ENCODE data around the gene PCDHGA9. TPM values are rescaled to one million over a fixed set of nuclear protein-coding genes. Genes with fewer than 3 reads are reported as not detected.
A peak's percentile ranks its signal among the peaks of the same experiment; 100 is the strongest.
"Not testable (repeated sequence)": the region's sequence is repeated elsewhere in the genome, so short reads cannot be mapped to it uniquely, and the experiment has no call there.

Gene PCDHGA9
- total RNA-seq, 3 donors from 2014 or later: 7.8 to 16.7 (median 13.8) TPM

DNA sequence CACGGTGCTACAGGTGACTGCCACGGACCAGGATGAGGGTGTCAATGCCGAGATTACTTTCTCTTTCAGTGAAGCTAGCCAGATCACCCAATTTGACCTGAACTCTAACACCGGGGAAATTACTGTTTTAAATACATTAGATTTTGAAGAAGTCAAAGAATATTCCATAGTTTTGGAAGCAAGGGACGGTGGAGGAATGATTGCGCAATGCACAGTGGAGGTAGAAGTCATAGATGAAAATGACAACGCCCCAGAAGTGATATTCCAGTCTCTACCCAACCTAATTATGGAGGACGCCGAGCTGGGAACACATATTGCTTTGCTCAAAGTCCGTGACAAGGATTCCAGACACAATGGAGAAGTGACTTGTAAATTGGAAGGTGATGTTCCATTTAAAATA is 13.9 kb upstream of the PCDHGA9 start:
- no peak for DNase-seq (ENCODE audit: low spot score in 2 of 2)
- Histone ChIP-seq H3K27me3 (no peaks in the 10 kb centered on the region), H3K27ac (no peak overlapping the region), H3K9me3 (peaks cover 80 to 95% of the 10 kb centered on the region in 2 donors), H3K4me3 (peak overlapping the region in 1 of 3 donors; percentile 20), H3K36me3 (no peaks in the 10 kb centered on the region), H3K4me1 (no peaks in the 10 kb centered on the region)
- intact Hi-C loops (cut with DNase I; ENCODE audit: low total_unique reads): no loop called here
- TF ChIP-seq, protein P1, sequence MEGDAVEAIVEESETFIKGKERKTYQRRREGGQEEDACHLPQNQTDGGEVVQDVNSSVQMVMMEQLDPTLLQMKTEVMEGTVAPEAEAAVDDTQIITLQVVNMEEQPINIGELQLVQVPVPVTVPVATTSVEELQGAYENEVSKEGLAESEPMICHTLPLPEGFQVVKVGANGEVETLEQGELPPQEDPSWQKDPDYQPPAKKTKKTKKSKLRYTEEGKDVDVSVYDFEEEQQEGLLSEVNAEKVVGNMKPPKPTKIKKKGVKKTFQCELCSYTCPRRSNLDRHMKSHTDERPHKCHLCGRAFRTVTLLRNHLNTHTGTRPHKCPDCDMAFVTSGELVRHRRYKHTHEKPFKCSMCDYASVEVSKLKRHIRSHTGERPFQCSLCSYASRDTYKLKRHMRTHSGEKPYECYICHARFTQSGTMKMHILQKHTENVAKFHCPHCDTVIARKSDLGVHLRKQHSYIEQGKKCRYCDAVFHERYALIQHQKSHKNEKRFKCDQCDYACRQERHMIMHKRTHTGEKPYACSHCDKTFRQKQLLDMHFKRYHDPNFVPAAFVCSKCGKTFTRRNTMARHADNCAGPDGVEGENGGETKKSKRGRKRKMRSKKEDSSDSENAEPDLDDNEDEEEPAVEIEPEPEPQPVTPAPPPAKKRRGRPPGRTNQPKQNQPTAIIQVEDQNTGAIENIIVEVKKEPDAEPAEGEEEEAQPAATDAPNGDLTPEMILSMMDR (IDR thresholded peaks at IDR 0.05): no peak
- no peak for TF ChIP-seq POLR2AphosphoS5 (IDR thresholded peaks at IDR 0.05)
- TF ChIP-seq POLR2A (IDR thresholded peaks at IDR 0.05): no peak

- H3K27me3 ChIP-seq: no peaks in the 10 kb centered on the region
- TF ChIP-seq, protein P1 (IDR thresholded peaks at IDR 0.05): no peak
- TF ChIP-seq POLR2AphosphoS5 (IDR thresholded peaks at IDR 0.05): no peak
- no peak for TF ChIP-seq POLR2A (IDR thresholded peaks at IDR 0.05)
- H3K36me3 ChIP-seq: no peaks in the 10 kb centered on the region
- no peaks in the 10 kb centered on the region for H3K4me1 ChIP-seq
- H3K27ac ChIP-seq: no peak overlapping the region
- intact Hi-C loops (cut with DNase I; ENCODE audit: low total_unique reads): no loop called here
- peaks cover 80 to 95% of the 10 kb centered on the region in 2 donors for H3K9me3 ChIP-seq
- no peak for DNase-seq (ENCODE audit: low spot score in 2 of 2)
- H3K4me3 ChIP-seq: peak overlapping the region in 1 of 3 donors; percentile 20
Measured at GRCh38 chr5:141389153-141390042, 13.2 kb upstream of the PCDHGA9 start.

- Histone ChIP-seq H3K4me1 (no peaks in the 10 kb centered on the region), H3K4me3 (no peak within 1 kb of the TSS), H3K36me3 (no peaks in the 10 kb centered on the region), H3K27ac (no peak within 1 kb of the TSS), H3K27me3 (no peaks in the 10 kb centered on the region), H3K9me3 (peaks cover 80 to 96% of the 10 kb centered on the region in 2 donors)
- intact Hi-C loops (cut with DNase I; ENCODE audit: low total_unique reads): no loop called here
- TF ChIP-seq, protein P1 (IDR thresholded peaks at IDR 0.05): no peak
- no peak for TF ChIP-seq POLR2A (IDR thresholded peaks at IDR 0.05)
- TF ChIP-seq POLR2AphosphoS5 (IDR thresholded peaks at IDR 0.05): no peak
- no peak for DNase-seq (ENCODE audit: low spot score in 2 of 2)
Measured at GRCh38 chr5:141392429-141393198, 10.0 kb upstream of the PCDHGA9 start, which contains the start of gene PCDHGA8. Gene PCDHGA8 (plus strand): TSS chr5:141392633. CDS start chr5:141392814, 181 bp downstream.

GRCh38 chr5:141393267-141393666 is 9.3 kb upstream of the PCDHGA9 start:
- DNase-seq (ENCODE audit: low spot score in 2 of 2): no peak
- TF ChIP-seq, protein P1 (IDR thresholded peaks at IDR 0.05): no peak
- TF ChIP-seq POLR2A (IDR thresholded peaks at IDR 0.05) (no peak), POLR2AphosphoS5 (IDR thresholded peaks at IDR 0.05) (no peak)
- Histone ChIP-seq H3K4me3 (no peak overlapping the region), H3K27ac (no peak overlapping the region), H3K27me3 (no peaks in the 10 kb centered on the region), H3K36me3 (no peaks in the 10 kb centered on the region), H3K9me3 (peaks cover 81 to 96% of the 10 kb centered on the region in 2 donors), H3K4me1 (no peaks in the 10 kb centered on the region)
- intact Hi-C loops (cut with DNase I; ENCODE audit: low total_unique reads): no loop called here

- H3K4me1 ChIP-seq; H3K36me3 ChIP-seq; H3K27ac ChIP-seq; H3K27me3 ChIP-seq; intact Hi-C loops (cut with DNase I; ENCODE audit: low total_unique reads); DNase-seq (ENCODE audit: low spot score in 2 of 2): not testable (repeated sequence)
- H3K4me3 ChIP-seq: peak overlapping the region in 1 of 3 donors; percentile 30
- peaks cover 81 to 95% of the 10 kb centered on the region in 2 donors for H3K9me3 ChIP-seq
Measured at GRCh38 chr5:141394401-141395187, 8.0 kb upstream of the PCDHGA9 start.

Data from breast epithelium (tissue), 4 donors.